Adipocyte (in vitro differentiated cells): ENCODE data around the gene SORCS1.
A peak's percentile ranks its signal among the peaks of the same experiment; 100 is the strongest.

Experiments
- DNase-seq: peaks from one replicate; pipeline ENCODE4 v3.0.0-alpha.2; 2015; ENCODE audit warnings: low read depth
- H3K27me3 ChIP-seq: replicated peaks from 2 replicates; pipeline ENCODE4 v1.7.0; 2013; ENCODE audit warnings: mild to moderate bottlenecking, low read length, moderate library complexity; ENCODE audit not compliant: control insufficient read depth, insufficient read depth
- H3K36me3 ChIP-seq: 2 replicates; pipeline ENCODE4 v1.7.0; 2013; ENCODE audit warnings: low read length, mild to moderate bottlenecking, moderate library complexity; ENCODE audit not compliant: control insufficient read depth, insufficient read depth, severe bottlenecking
- H3K4me1 ChIP-seq: 2 replicates; pipeline ENCODE4 v1.7.0; 2013; ENCODE audit warnings: mild to moderate bottlenecking, low read length, moderate library complexity; ENCODE audit not compliant: control insufficient read depth, insufficient read depth
- H3K4me3 ChIP-seq: 2 replicates; pipeline ENCODE4 v1.7.0; 2013; ENCODE audit warnings: mild to moderate bottlenecking, low read length, moderate library complexity
- H3K9ac ChIP-seq: 2 replicates; pipeline ENCODE4 v1.7.0; 2013; ENCODE audit warnings: mild to moderate bottlenecking, low read length, moderate library complexity
- H3K9me3 ChIP-seq: 2 replicates; pipeline ENCODE4 v1.7.0; 2013; ENCODE audit warnings: mild to moderate bottlenecking, low read length, moderate library complexity; ENCODE audit not compliant: control insufficient read depth

Gene SORCS1

DNA sequence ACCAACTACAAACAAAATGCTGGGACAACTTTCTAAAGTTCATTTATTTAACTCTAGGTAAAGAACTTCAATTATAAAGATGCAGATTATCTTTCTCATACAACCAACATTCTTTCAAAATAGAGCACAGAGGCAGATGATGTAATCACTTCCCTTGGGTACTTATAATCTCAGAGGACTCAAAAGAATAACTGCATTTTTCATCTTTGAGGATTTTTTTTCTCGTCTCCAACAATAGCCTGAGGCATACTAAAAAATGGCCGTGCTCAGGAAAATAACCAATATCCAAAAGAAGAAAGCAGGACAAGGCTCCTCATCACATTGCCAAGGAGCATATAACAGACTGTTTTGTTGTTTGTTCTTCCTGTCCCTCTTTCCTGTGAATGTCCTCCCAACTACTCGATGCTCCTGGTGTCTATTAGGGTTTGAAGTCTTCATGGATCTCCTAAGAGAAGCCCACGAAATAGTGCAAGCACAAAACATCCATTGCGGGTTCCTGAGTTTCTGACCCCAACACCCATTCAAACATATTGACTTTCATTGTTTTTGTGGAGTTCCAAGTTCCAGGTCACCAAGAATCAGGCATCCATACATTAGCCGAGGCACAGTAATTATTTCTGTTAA, 182.9 kb downstream of the SORCS1 start:
- Histone ChIP-seq H3K4me1 (no peaks in the 10 kb centered on the region), H3K9me3 (no peaks in the 10 kb centered on the region), H3K9ac (no peak overlapping the region), H3K27me3 (no peaks in the 10 kb centered on the region), H3K4me3 (no peak overlapping the region), H3K36me3 (no peaks in the 10 kb centered on the region)
- DNase-seq = peak; percentile 56

DNA sequence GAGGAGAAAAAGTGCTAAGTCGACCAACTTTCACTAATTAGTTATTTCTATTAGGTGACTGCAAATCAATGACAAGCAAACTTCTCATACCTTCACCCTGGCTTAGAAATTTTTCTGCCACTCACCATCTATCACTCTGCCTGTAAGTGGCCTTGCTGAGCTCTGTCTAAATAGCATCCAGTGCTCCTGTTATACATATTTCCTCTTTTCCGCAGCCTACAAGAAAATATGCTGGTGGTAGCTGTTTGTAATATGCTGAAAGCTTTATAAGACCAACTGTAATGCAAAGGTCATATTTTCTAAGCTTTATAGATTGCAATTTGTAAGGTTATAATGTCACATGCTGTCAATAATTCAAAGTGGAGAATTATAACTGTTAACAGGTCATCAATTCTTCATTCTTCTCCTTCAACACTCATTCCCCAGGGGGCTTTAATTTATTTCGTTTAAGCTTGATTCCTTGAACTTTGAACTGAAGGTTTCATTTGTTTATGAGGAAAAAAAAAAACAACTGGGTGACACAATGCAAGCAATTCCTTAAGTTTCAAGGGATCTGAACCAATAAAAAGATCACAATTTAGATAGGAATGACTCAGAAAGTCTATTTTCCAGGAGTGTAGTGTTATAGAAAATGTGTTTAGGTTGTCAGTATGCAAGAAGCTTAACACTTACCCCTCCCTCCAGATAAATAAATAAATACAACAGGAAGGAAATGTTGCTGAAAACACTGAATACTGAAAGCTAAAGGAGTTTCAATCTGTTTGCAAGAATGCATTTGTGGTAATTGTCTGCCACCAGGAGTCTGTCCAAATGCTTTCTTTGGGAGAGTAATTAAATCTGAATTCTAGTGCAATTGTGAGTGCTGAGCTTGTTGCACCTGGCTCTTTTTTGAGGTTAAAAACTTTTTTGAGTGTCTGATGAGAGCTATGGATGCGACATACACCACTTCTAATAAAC, 183.7 kb downstream of the SORCS1 start:
- no peak for DNase-seq
- Histone ChIP-seq H3K4me3 (no peak overlapping the region), H3K9me3 (no peaks in the 10 kb centered on the region), H3K4me1 (no peaks in the 10 kb centered on the region), H3K9ac (no peak overlapping the region), H3K27me3 (no peaks in the 10 kb centered on the region), H3K36me3 (no peaks in the 10 kb centered on the region)

DNA sequence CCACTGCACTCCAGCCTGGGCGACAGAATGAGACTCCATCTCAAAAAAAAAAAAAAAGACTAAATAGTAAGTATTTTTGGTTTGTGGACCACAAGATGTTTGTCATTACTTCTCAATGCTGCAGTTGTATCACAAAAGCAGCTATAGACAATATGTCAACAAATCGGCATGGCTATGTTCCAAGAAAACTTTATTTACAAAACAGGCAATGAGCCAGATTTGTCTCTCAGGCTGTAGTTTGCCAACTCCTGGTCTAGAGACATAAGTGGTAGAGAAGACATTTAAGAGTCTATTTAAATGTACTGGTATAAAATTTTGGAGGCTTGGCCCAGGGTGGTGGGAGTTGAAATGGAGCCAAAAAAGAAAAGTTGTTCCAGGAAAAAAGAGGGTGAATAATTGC, 185.8 kb downstream of the SORCS1 start:
- no peaks in the 10 kb centered on the region for H3K36me3 ChIP-seq
- DNase-seq = no peak
- no peak overlapping the region for H3K9ac ChIP-seq

DNA sequence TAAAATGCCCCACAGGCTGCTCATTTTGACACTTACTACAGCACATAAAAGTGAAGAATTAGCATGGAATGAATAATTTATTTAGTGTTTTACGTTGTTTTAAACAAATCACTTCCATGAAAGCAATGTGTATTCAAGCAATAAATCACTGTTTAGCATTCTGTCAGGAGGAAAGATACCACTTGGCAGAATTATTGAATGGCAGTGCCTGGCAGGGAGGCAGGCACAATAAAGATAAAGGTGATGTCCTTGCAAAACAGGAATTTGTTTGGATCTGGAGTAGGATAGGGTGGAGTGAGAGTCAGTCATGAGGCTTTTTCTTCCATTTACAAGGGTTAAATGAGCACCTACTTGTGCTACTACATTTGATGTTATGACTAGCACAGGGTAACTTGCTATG, 190.8 kb downstream of the SORCS1 start:
- no peaks in the 10 kb centered on the region for H3K36me3 ChIP-seq
- H3K27me3 ChIP-seq = no peaks in the 10 kb centered on the region
- H3K4me3 ChIP-seq = no peak overlapping the region
- H3K9ac ChIP-seq = no peak overlapping the region
- no peak for DNase-seq
- no peaks in the 10 kb centered on the region for H3K4me1 ChIP-seq
- no peaks in the 10 kb centered on the region for H3K9me3 ChIP-seq

More for the DNA sequence above, 185.8 kb downstream of the SORCS1 start:
- Histone ChIP-seq H3K9me3 (no peaks in the 10 kb centered on the region), H3K27me3 (no peaks in the 10 kb centered on the region), H3K4me1 (no peaks in the 10 kb centered on the region), H3K4me3 (no peak overlapping the region)

DNA sequence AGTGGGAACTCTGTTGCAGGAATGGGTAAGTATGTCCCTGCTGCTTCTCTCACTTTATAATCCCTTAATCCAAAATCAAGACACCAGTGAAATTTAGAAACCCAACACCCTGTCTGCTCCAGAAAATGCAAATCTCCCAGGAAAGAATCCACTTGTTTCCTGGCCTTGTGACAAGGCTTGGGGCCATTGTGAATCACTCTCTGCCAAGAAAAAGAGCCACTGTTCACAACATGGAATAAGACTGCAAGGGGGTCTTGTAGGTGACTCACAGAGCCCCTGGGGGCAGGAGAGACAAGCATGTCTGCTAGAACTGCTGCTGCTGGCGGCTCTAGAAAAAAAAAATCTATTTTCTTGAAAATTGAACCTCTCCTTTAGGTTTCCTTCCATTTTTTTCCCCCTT, 191.2 kb downstream of the SORCS1 start:
- H3K9ac ChIP-seq = no peak overlapping the region
- H3K27me3 ChIP-seq = no peaks in the 10 kb centered on the region
- H3K4me3 ChIP-seq = no peak overlapping the region
- no peaks in the 10 kb centered on the region for H3K9me3 ChIP-seq
- no peaks in the 10 kb centered on the region for H3K4me1 ChIP-seq
- DNase-seq = no peak
- H3K36me3 ChIP-seq = no peaks in the 10 kb centered on the region

DNA sequence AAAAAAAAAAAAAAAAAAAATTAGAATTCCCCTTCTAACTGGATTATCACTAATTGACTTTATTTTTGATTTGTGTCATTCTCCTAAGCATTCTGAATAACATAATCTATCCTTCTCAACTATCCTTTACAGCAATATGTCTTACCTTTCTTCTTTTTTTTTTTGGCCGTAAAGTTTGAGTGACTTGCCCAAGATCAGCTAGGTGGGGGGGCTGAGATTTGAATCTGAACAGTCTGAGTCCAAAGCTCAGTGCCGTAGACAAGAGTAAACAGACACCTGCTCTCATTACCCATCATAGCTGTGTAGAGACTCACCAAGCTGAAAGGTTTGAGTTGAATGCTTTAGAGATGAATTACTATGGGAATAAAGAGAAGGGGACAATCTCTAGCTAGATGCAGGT, 192.1 kb downstream of the SORCS1 start:
- no peaks in the 10 kb centered on the region for H3K9me3 ChIP-seq
- H3K27me3 ChIP-seq = no peaks in the 10 kb centered on the region
- no peaks in the 10 kb centered on the region for H3K36me3 ChIP-seq
- H3K4me3 ChIP-seq = no peak overlapping the region
- H3K9ac ChIP-seq = no peak overlapping the region
- no peaks in the 10 kb centered on the region for H3K4me1 ChIP-seq
- DNase-seq = no peak

DNA sequence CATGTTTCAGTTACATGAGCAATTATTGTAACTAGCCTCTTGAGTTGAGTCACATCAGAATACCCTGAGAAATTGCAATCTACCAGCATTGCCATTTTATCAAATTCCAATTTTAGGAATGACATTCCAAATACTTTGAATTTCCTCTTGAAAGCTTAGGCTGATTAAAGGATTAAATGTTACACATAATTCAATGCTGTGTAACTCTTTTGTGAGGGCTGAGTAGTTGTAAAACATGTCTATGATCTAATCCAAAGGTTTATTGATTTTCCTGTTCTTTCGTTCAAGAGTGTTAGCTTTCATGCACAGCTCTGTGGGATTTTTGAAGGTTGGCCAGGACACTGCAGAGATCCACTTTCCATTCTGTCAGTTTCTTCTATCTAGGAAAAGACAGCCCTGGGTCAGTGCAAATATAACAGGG, 193.1 kb downstream of the SORCS1 start:
- H3K27me3 ChIP-seq = no peaks in the 10 kb centered on the region
- H3K36me3 ChIP-seq = no peaks in the 10 kb centered on the region
- no peak overlapping the region for H3K4me3 ChIP-seq
- no peaks in the 10 kb centered on the region for H3K9me3 ChIP-seq
- H3K9ac ChIP-seq = no peak overlapping the region
- DNase-seq = no peak
- H3K4me1 ChIP-seq = no peaks in the 10 kb centered on the region

DNA sequence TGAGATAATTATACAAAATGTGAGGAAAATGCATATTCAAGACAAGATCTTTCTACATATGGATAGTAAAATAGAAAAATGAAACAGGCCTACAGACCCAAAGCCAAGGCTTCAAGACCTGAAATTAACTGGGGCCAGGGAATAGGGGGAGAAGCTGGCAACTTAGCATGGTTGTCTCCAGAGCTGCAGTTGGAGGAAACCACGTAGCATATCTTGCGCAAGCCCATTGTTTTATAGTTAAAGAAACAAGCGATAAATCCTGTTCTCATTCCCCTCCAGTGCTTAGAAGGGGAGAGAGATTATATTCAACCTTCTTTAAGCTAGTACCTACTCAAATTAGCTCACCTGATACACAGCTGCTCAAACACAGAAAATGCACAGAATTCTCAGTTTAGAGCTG, 197.1 kb downstream of the SORCS1 start:
- no peaks in the 10 kb centered on the region for H3K36me3 ChIP-seq
- H3K4me3 ChIP-seq = no peak overlapping the region
- H3K9ac ChIP-seq = no peak overlapping the region
- H3K9me3 ChIP-seq = no peaks in the 10 kb centered on the region
- DNase-seq = no peak
- H3K27me3 ChIP-seq = no peaks in the 10 kb centered on the region
- no peaks in the 10 kb centered on the region for H3K4me1 ChIP-seq

DNA sequence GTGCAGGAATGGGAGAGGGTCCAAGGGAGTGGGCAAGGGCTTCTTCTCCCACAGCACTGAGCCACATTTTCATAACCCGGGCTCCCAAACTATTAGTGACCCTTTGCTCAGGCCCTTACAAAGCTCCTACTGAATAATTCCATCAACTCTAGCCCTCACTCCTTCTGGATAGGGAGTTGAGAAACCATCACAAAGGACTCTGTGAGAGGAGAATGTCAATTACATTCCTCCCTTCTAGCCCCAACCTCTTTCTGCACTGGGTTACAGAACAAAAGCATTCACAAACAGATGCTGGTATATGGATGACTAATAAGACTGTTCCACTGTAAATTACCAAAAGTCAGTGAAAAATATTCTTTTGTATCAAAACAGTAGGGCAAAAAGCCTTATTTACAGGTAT, 203.7 kb downstream of the SORCS1 start:
- no peaks in the 10 kb centered on the region for H3K9me3 ChIP-seq
- H3K36me3 ChIP-seq = no peaks in the 10 kb centered on the region
- H3K9ac ChIP-seq = no peak overlapping the region
- H3K4me1 ChIP-seq = peaks cover 9% of the 10 kb centered on the region
- no peak for DNase-seq
- H3K4me3 ChIP-seq = no peak overlapping the region
- H3K27me3 ChIP-seq = no peaks in the 10 kb centered on the region

DNA sequence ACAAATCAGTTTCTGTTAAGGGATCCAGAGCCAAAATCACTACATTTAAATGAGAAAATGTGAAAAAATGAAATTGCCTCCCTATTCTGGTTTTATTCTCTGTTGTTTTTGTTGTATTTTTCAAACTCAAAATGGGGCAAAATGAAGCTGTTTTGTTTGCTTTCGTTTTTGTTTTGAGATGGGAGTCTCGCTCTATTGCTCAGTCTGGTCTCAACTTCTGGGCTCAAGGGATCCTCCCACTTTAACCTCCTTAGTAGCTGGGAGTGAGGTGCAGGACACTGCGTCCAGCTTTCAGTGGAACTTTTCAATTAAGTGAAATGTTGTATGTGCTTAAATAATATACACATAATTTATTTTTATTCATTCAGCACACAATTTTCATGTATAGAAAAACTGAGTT, 205.0 kb downstream of the SORCS1 start:
- Histone ChIP-seq H3K4me3 (peak overlapping the region; percentile 56), H3K9ac (peak overlapping the region; percentile 44), H3K27me3 (no peaks in the 10 kb centered on the region), H3K36me3 (no peaks in the 10 kb centered on the region), H3K9me3 (no peaks in the 10 kb centered on the region), H3K4me1 (peaks cover 9% of the 10 kb centered on the region)
- DNase-seq = no peak

DNA sequence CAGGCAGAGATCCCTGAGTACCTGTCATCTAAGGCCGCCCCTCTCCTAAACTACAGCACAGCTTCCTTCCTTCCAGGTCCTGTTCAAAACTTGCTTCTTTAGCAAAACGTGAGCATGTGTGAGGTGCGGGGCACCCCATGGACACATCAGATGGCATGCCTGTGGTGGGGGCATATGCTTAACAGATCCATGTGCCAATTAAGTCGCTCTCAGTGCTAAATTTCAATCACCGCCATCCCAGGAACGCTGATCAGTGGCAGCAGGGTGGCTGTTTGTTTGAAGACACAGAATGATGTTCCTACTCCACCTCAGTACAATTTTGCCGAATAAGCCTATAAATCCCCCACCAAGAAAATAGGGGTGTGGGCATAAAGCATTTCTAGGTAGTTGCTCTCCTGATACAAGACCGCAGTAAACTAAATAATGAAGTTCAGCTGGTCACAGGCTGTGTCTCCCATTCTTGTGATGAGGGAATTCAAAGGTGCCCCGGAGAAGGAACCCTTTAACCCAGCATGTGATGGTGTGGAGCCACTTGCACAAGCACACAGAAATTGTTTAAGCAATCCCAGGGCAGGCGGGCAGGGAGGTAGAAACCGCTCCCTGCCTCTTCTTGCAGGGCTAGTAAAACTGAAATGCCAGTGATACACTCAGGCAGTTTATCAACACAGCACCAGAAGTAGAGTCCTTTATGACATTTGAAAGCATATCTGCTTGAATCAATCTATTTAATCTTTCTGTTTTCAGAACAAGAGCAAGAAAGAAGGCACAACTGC, 205.7 kb downstream of the SORCS1 start:
- H3K4me3 ChIP-seq = peak overlapping the region; percentile 56
- no peaks in the 10 kb centered on the region for H3K36me3 ChIP-seq
- no peaks in the 10 kb centered on the region for H3K27me3 ChIP-seq
- no peak for DNase-seq
- H3K9me3 ChIP-seq = no peaks in the 10 kb centered on the region
- H3K4me1 ChIP-seq = peaks cover 9% of the 10 kb centered on the region
- peak overlapping the region; percentile 44 for H3K9ac ChIP-seq
